H4 (cell line): ENCODE results near the gene FAM200C. TPM values are rescaled to one million over a fixed set of nuclear protein-coding genes. Genes with fewer than 3 reads are reported as not detected.
"Not testable (repeated sequence)": the region's sequence is repeated elsewhere in the genome, so short reads cannot be mapped to it uniquely, and the experiment has no call there.

Experiments
- DNase-seq: peaks from one replicate; pipeline ENCODE4 v3.0.0-alpha.2; 2015; ENCODE audit warnings: low spot score
- total RNA-seq: library from RNA; depleted of rRNA; stranded (reverse); fragments of >200 nt; shearing (Covaris generic); gene quantifications from 2 replicates; pipeline ENCODE4 v1.2.3, GENCODE V29; 2014; rRNA removed

FAM200C gene
- 7.0 and 10.3 TPM in 2 replicates for total RNA-seq

- peak; percentile 92 for DNase-seq
Measured at GRCh38 chr5:160399402-160400353, at the start of gene FAM200C. Gene FAM200C, minus strand, starts transcription at chr5:160400054. Its CDS starts 4,564 bp downstream, at chr5:160395490.

- no peak for DNase-seq
Measured at GRCh38 chr5:160449458-160449857, 49.6 kb upstream of the FAM200C start.

- DNase-seq: no peak
Measured at GRCh38 chr5:160448886-160449285, 49.0 kb upstream of the FAM200C start.

- no peak for DNase-seq
Measured at GRCh38 chr5:160445751-160446150, 45.9 kb upstream of the FAM200C start.

- DNase-seq: no peak
Measured at GRCh38 chr5:160445132-160445531, 45.3 kb upstream of the FAM200C start.

GRCh38 chr5:160444407-160444806 lies 44.6 kb upstream of the FAM200C start:
- no peak for DNase-seq

GRCh38 chr5:160442824-160443431 lies 43.1 kb upstream of the FAM200C start:
- DNase-seq: no peak

- DNase-seq: no peak
Measured at GRCh38 chr5:160441311-160441781, 41.5 kb upstream of the FAM200C start.

GRCh38 chr5:160439205-160439600 lies 39.3 kb upstream of the FAM200C start:
- DNase-seq: peak; percentile 59

GRCh38 chr5:160438316-160439204 lies 38.7 kb upstream of the FAM200C start:
- DNase-seq: peak; percentile 67

GRCh38 chr5:160437271-160437670 lies 37.4 kb upstream of the FAM200C start:
- DNase-seq: no peak

- not testable (repeated sequence) for DNase-seq
Measured at GRCh38 chr5:160436661-160437060, 36.8 kb upstream of the FAM200C start.

- no peak for DNase-seq
Measured at GRCh38 chr5:160436017-160436416, 36.2 kb upstream of the FAM200C start.

- DNase-seq: no peak
Measured at GRCh38 chr5:160435532-160435931, 35.7 kb upstream of the FAM200C start.

GRCh38 chr5:160434022-160434531 lies 34.2 kb upstream of the FAM200C start:
- no peak for DNase-seq

- no peak for DNase-seq
Measured at GRCh38 chr5:160432787-160433186, 32.9 kb upstream of the FAM200C start.

GRCh38 chr5:160432196-160432595 lies 32.3 kb upstream of the FAM200C start:
- DNase-seq: no peak

GRCh38 chr5:160427607-160428006 lies 27.8 kb upstream of the FAM200C start:
- no peak for DNase-seq

GRCh38 chr5:160423099-160423498 lies 23.2 kb upstream of the FAM200C start:
- DNase-seq: no peak

- peak; percentile 95 for DNase-seq
Measured at GRCh38 chr5:160421625-160422258, 21.9 kb upstream of the FAM200C start, which contains the start of gene PTTG1. Gene PTTG1, plus strand, starts transcription at chr5:160421855. Its CDS starts 458 bp downstream, at chr5:160422313.

GRCh38 chr5:160420331-160420610 lies 20.4 kb upstream of the FAM200C start:
- no peak for DNase-seq
